Measurements from ENCODE around the gene RASGEF1C. TPM values are rescaled to one million over a fixed set of nuclear protein-coding genes. Genes with fewer than 3 reads are reported as not detected.
A peak's percentile ranks its signal among the peaks of the same experiment; 100 is the strongest.

Gene RASGEF1C
- total RNA-seq, 4 donors from 2014 or later, result 0.58 to 4.0 (median 2.1) TPM

DNA sequence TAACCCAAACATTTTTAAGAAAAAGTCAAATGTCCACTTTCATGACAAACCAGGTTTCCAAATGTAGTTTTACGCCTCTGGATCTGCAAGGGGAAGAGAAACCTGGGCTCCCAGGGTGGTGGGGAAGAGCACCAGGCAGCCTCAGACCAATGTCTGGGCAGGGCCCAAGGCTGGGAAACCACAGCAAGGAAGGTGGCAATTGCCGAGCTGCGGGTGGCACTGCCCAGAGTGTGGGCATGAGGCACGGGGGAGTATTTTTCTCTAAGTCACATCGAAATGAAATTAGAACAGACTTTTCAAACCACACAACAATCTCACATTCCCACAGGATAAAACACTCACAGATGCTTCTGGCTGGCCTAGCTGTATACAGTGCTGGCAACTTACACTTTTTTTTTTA is 32.6 kb upstream of the RASGEF1C start:
- TF ChIP-seq, protein P1, sequence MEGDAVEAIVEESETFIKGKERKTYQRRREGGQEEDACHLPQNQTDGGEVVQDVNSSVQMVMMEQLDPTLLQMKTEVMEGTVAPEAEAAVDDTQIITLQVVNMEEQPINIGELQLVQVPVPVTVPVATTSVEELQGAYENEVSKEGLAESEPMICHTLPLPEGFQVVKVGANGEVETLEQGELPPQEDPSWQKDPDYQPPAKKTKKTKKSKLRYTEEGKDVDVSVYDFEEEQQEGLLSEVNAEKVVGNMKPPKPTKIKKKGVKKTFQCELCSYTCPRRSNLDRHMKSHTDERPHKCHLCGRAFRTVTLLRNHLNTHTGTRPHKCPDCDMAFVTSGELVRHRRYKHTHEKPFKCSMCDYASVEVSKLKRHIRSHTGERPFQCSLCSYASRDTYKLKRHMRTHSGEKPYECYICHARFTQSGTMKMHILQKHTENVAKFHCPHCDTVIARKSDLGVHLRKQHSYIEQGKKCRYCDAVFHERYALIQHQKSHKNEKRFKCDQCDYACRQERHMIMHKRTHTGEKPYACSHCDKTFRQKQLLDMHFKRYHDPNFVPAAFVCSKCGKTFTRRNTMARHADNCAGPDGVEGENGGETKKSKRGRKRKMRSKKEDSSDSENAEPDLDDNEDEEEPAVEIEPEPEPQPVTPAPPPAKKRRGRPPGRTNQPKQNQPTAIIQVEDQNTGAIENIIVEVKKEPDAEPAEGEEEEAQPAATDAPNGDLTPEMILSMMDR (IDR thresholded peaks at IDR 0.05), result no peak
- Histone ChIP-seq H3K4me1 (no peaks in the 10 kb centered on the region), H3K36me3 (peaks cover 22 to 27% of the 10 kb centered on the region in 2 donors), H3K4me3 (replicated peaks in 1 of 3) (no peak overlapping the region), H3K27me3 (no peaks in the 10 kb centered on the region), H3K9me3 (no peaks in the 10 kb centered on the region), H3K27ac (no peak overlapping the region)
- intact Hi-C loops (cut with DNase I), result no loop called here
- DNase-seq, result no peak
- 94% methylated on average over 5 of the region's 5 CpGs for WGBS, 2 donors

DNA sequence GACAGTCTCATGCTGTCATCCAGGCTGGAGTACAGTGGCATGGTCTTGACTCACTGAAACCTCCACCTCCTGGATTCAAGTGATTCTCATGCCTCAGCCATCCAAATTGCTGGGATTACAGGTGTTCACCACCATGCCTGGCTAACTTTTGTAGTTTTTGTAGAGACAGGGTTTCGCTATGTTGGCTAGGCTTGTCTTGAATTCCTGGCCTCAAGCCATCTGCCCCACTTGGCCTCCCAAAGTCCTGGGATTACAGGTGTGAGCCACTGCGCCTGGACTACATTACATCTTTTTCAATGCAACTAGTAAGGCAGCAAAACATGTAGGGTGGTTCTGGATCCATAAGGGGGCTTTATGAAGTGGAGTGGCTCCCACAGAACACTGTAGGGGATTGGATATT is 29.6 kb upstream of the RASGEF1C start:
- no peak overlapping the region for H3K4me3 ChIP-seq (replicated peaks in 1 of 3)
- no peak overlapping the region for H3K27ac ChIP-seq
- no peaks in the 10 kb centered on the region for H3K4me1 ChIP-seq
- TF ChIP-seq POLR2A (IDR thresholded peaks at IDR 0.05), result no peak
- TF ChIP-seq, protein P1 (IDR thresholded peaks at IDR 0.05), result no peak
- peaks cover 34 to 42% of the 10 kb centered on the region in 2 donors for H3K36me3 ChIP-seq
- intact Hi-C loops (cut with DNase I), result no loop called here
- 74 to 81% methylated on average over 2 of the region's 2 CpGs for WGBS, 2 donors
- H3K9me3 ChIP-seq, result no peaks in the 10 kb centered on the region
- H3K27me3 ChIP-seq, result no peaks in the 10 kb centered on the region
- peak; percentile 51 to 59 for DNase-seq

DNA sequence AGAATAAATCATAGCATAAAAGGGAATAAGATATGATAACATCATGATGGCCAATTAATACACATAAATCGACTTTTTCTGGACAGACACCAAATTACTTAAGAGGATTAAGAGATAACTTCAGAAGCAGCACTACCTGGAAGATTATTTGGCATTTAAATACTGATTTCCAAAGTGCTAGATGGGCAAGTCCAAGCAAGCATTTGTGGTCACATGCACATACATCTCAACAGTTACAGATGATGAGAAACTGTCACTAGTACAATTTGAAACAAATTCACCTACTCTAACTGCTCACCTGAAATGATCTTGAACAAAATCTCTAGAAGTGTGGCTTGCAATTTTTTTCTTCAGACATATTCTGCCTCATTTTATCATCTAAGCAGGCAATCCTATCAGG is 26.8 kb upstream of the RASGEF1C start:
- no peaks in the 10 kb centered on the region for H3K9me3 ChIP-seq
- H3K27ac ChIP-seq, result no peak overlapping the region
- H3K27me3 ChIP-seq, result no peaks in the 10 kb centered on the region
- no peak for TF ChIP-seq POLR2A (IDR thresholded peaks at IDR 0.05)
- TF ChIP-seq, protein P1 (IDR thresholded peaks at IDR 0.05), result no peak
- no peak overlapping the region for H3K4me3 ChIP-seq (replicated peaks in 1 of 3)
- DNase-seq, result no peak
- H3K36me3 ChIP-seq, result peaks cover 24 to 38% of the 10 kb centered on the region in 2 donors
- intact Hi-C loops (cut with DNase I), result no loop called here
- WGBS, 2 donors, result 98% methylated on average over 1 of the region's 1 CpG
- H3K4me1 ChIP-seq, result no peaks in the 10 kb centered on the region

DNA sequence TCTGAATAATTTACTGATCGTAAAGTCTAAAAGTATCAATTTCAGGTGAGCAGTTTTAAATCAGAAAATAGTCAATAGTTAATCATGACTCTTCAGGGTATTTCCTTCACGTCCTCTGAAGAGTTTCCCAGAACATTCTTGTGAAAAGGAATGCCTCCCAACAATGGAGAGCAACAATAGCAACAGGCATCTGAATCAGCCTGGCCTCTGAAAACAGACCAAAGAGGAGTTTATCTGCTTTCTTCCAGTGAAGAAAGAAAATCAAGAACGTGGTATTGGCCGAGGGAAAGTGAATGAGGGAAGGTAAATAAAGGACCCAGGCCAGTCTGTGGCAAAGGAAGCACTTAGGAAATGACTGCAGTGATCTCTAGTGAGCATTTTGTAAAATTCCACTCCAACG is 26.1 kb upstream of the RASGEF1C start:
- H3K27me3 ChIP-seq, result no peaks in the 10 kb centered on the region
- no peak for TF ChIP-seq POLR2A (IDR thresholded peaks at IDR 0.05)
- TF ChIP-seq, protein P1 (IDR thresholded peaks at IDR 0.05), result no peak
- no peaks in the 10 kb centered on the region for H3K4me1 ChIP-seq
- no peaks in the 10 kb centered on the region for H3K9me3 ChIP-seq
- H3K4me3 ChIP-seq (replicated peaks in 1 of 3), result no peak overlapping the region
- intact Hi-C loops (cut with DNase I), result no loop called here
- 85% methylated on average over 5 of the region's 5 CpGs for WGBS, 2 donors
- peaks cover 16 to 32% of the 10 kb centered on the region in 2 donors for H3K36me3 ChIP-seq
- no peak for DNase-seq
- H3K27ac ChIP-seq, result no peak overlapping the region

DNA sequence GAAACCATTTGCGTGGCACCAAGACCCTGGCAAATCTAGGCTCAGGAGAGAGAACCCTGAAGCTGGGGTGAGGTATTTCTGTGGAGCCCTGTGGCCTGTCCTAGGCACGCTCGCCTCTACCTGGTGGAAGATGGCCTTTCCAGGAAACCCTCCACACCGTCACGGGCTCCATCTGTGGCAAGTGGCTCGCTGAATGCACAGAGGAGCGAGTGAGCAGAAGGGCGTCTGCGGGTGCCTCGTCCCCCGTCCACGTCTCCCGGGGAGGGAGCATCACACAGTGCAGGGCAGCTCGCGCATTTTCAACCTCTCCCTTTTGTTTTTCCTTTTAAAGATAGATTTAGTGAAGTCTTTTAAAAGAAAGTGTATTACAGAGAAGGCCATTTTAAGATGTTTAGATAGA is 25.3 kb upstream of the RASGEF1C start:
- H3K36me3 ChIP-seq, result peaks cover 14 to 29% of the 10 kb centered on the region in 2 donors
- H3K27me3 ChIP-seq, result no peaks in the 10 kb centered on the region
- intact Hi-C loops (cut with DNase I), result no loop called here
- H3K4me3 ChIP-seq (replicated peaks in 1 of 3), result no peak overlapping the region
- no peak overlapping the region for H3K27ac ChIP-seq
- WGBS, 2 donors, result 94% methylated on average over 15 of the region's 15 CpGs
- no peaks in the 10 kb centered on the region for H3K9me3 ChIP-seq
- no peak for TF ChIP-seq POLR2A (IDR thresholded peaks at IDR 0.05)
- TF ChIP-seq, protein P1 (IDR thresholded peaks at IDR 0.05), result no peak
- DNase-seq, result no peak
- no peaks in the 10 kb centered on the region for H3K4me1 ChIP-seq
